Measurements from ENCODE around the gene ZIC2. TPM values are rescaled to one million over a fixed set of nuclear protein-coding genes. Genes with fewer than 3 reads are reported as not detected.

Gene ZIC2
- total and polyA plus RNA-seq, 2 of the 4 experiments (the other 2 are of a cell fraction) = not detected

GRCh38 chr13:99982731-99983498, 1.3 kb downstream of the ZIC2 start:
- Histone ChIP-seq H2BK120ac (ENCODE audit: low read depth, low read length) (no peak overlapping the region), H3K18ac (ENCODE audit: low read depth, low read length) (no peak overlapping the region), H3K9me1 (ENCODE audit: insufficient read depth, low read length) (no peaks in the 10 kb centered on the region), H3K9me3 (ENCODE audit: control insufficient read depth, insufficient read depth, low read length) (peaks cover 22% of the 10 kb centered on the region), H2AK5ac (ENCODE audit: low read depth, low read length) (no peak overlapping the region), H2BK5ac (ENCODE audit: low read depth, low read length, poor library complexity, severe bottlenecking) (no peak overlapping the region), H3K4me3 (ENCODE audit: insufficient read depth, low read depth, low read length) (no peak overlapping the region), H4K5ac (ENCODE audit: low read depth, low read length) (no peak overlapping the region), H3K56ac (ENCODE audit: extremely low read depth, insufficient read depth, low read length) (no peak overlapping the region), H3K4ac (ENCODE audit: low read depth, low read length) (no peak overlapping the region), H3K79me1 (ENCODE audit: low read depth in 1 of 2, low read length in 2 of 2) (no peaks in the 10 kb centered on the region), H3K27me3 (ENCODE audit: control insufficient read depth, insufficient read depth, low read length) (peaks cover 89% of the 10 kb centered on the region), H4K8ac (ENCODE audit: low read depth in 2 of 2, low read length in 2 of 2) (no peak overlapping the region), H3K14ac (replicated peaks; ENCODE audit: low read depth, low read length) (no peak overlapping the region), H2BK20ac (ENCODE audit: low read depth, low read length) (no peak overlapping the region), H4K20me1 (ENCODE audit: insufficient read depth, low read length) (peaks cover 22% of the 10 kb centered on the region), H3K36me3 (ENCODE audit: control insufficient read depth, insufficient read depth, low read length) (no peaks in the 10 kb centered on the region), H3K27ac (ENCODE audit: insufficient read depth, low read length) (no peak overlapping the region), H3K23ac (ENCODE audit: low read depth, low read length) (no peak overlapping the region), H3K4me2 (ENCODE audit: low read depth, low read length) (no peak overlapping the region), H2BK15ac (ENCODE audit: low read depth, low read length) (no peak overlapping the region), H3K4me1 (ENCODE audit: control insufficient read depth, insufficient read depth, low read length) (no peaks in the 10 kb centered on the region; the same call in 1 of the 2 replicates), H2AK9ac (replicated peaks; ENCODE audit: low read depth, low read length, poor library complexity) (no peak overlapping the region), H3K9ac (ENCODE audit: low read depth, low read length) (no peak overlapping the region), H4K91ac (ENCODE audit: insufficient read depth, low read depth, low read length) (no peak overlapping the region), H2AFZ (replicated peaks; ENCODE audit: low read length, poor library complexity) (no peak overlapping the region)
- no TSS peak for BruUV-seq (replicated peaks)
- ATAC-seq (ENCODE audit: low read depth) (no peak), DNase-seq (no peak)
- in situ Hi-C loops (cut with MboI; ENCODE audit: low sequenced_read_pairs) = loop anchor here (10.0 kb wide), 1 partner anchor 252 kb away; no protein-coding TSS in a partner anchor
- CTCF ChIA-PET = interaction anchor here (1.2 kb wide), 1 partner anchor 9 kb away, joined by 7 read pairs; no protein-coding TSS in a partner anchor
- no peak for TF ChIP-seq ELK1 (IDR thresholded peaks at IDR 0.05; ENCODE audit: borderline replicate concordance, low read depth, low read length)
- TF ChIP-seq CEBPB (IDR thresholded peaks at IDR 0.05; ENCODE audit: low read depth, low read length) = no peak
- no peak for TF ChIP-seq CHD1 (IDR thresholded peaks at IDR 0.05; ENCODE audit: low read depth, low read length)
- TF ChIP-seq SMC3 (IDR thresholded peaks at IDR 0.05; ENCODE audit: low read depth, low read length) = no peak
- TF ChIP-seq POLR2A (IDR thresholded peaks at IDR 0.05; ENCODE audit: low read depth, low read length) = no peak
- no peak for TF ChIP-seq RFX5 (IDR thresholded peaks at IDR 0.05; ENCODE audit: low read depth, low read length)
- TF ChIP-seq MAZ (IDR thresholded peaks at IDR 0.05; ENCODE audit: borderline replicate concordance, low read depth, low read length) = no peak
- TF ChIP-seq USF2 (IDR thresholded peaks at IDR 0.05; ENCODE audit: low read depth, low read length) = no peak
- TF ChIP-seq NFE2L2 (IDR thresholded peaks at IDR 0.05; ENCODE audit: low read depth, low read length) = no peak
- no peak for TF ChIP-seq RAD21 (IDR thresholded peaks at IDR 0.05; ENCODE audit: low read length)
- intact Hi-C loops (cut with micrococcal nuclease) = no loop called here
- dilution Hi-C loops (cut with HindIII; ENCODE audit: low sequenced_read_pairs, unreplicated experiment) = no loop called here
- 8% methylated on average over 12 of the region's 48 CpGs; no CpG with 5 or more reads in 1 of the 2 experiments for WGBS, 2 experiments (ENCODE audit: extremely low coverage in 2 of 2, insufficient read length in 1 of 2)
- POLR2A ChIA-PET (ENCODE audit: unreplicated experiment) = no interaction called here

Data from IMR-90 (cell line).